H1 (cell line): ENCODE results near the gene ABL1.

Source experiments
- BCL11A ChIP-seq, 2 experiments: IDR thresholded peaks; one replicate each; pipeline ENCODE4 v1.6.1; 2011; ENCODE audit warnings: low read depth in 2 of 2, low read length in 2 of 2, mild to moderate bottlenecking in 2 of 2
- CEBPB ChIP-seq: IDR thresholded peaks from 2 replicates; pipeline ENCODE4 v1.6.1; 2012; ENCODE audit warnings: low read depth, low read length
- GTF2F1 ChIP-seq: IDR thresholded peaks from 2 replicates; pipeline ENCODE4 v1.6.1; 2012; ENCODE audit warnings: low read depth, low read length, improper control_type of control experiment, borderline replicate concordance
- NANOG ChIP-seq: IDR thresholded peaks from 2 replicates; pipeline ENCODE4 v1.6.1; 2011; ENCODE audit warnings: low read length, low read depth, mild to moderate bottlenecking, inconsistent platforms; ENCODE audit not compliant: insufficient read depth, poor library complexity, severe bottlenecking
- POLR2A ChIP-seq, 2 experiments: IDR thresholded peaks; 1 replicate in 1 of 2; 2 replicates in 1 of 2; pipeline ENCODE4 v1.6.1; 2011; ENCODE audit warnings: low read depth in 2 of 2, low read length in 2 of 2, mild to moderate bottlenecking in 2 of 2; ENCODE audit errors: control extremely low read depth in 1 of 2
- SIN3A ChIP-seq, 2 experiments: IDR thresholded peaks in 1 of 2; conservative IDR thresholded peaks in 1 of 2; 2 replicates each; pipeline ENCODE4 v1.6.1; 2011 to 2012; ENCODE audit warnings: low read length in 2 of 2, improper control_type of control experiment in 1 of 2, low read depth in 1 of 2, mild to moderate bottlenecking in 1 of 2
- TAF1 ChIP-seq: IDR thresholded peaks from 2 replicates; pipeline ENCODE4 v1.6.1; 2011; ENCODE audit warnings: mild to moderate bottlenecking, low read depth, low read length
- TBP ChIP-seq: IDR thresholded peaks from 2 replicates; pipeline ENCODE4 v1.6.1; 2011; ENCODE audit warnings: low read depth, low read length, improper control_type of control experiment
- YY1 ChIP-seq: IDR thresholded peaks from 2 replicates; pipeline ENCODE4 v1.6.1; 2011; ENCODE audit warnings: low read depth, mild to moderate bottlenecking, low read length
- TF ChIP-seq, protein P1 (sequence below), 3 experiments: IDR thresholded peaks; 1 replicate in 2 of 3; 2 replicates in 1 of 3; pipeline versions ENCODE4 v1.5.1 to v1.6.1; 2011; ENCODE audit warnings: low read length in 3 of 3, mild to moderate bottlenecking in 3 of 3, inconsistent platforms in 2 of 3, low read depth in 1 of 3, moderate library complexity in 1 of 3; ENCODE audit not compliant: insufficient read depth in 1 of 3; ENCODE audit errors: control extremely low read depth in 1 of 3

DNA sequence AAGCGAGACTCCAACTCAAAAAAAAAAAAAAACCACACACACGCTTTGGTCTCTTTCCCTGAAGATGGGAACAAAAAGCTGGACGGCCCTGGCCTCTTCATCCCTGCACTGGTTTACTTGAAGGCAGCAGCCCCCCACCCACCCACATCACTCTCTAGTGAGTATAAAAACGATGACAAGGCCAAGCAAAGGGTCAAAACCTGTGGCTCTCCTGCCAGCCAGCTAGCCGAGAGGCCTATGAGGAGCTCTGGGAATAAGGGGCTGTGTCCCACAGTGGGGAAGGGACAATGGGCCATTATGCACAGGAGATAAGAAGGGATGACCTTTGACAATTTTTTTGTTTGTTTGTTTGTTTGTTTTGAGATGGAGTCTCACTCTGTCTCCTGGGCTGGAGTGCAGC, 48.4 kb downstream of the ABL1 start:
- TF ChIP-seq POLR2A (IDR thresholded peaks at IDR 0.05; ENCODE audit: control extremely low read depth in 1 of 2, low read depth in 2 of 2, low read length in 2 of 2) (no peak), BCL11A (IDR thresholded peaks at IDR 0.05; ENCODE audit: low read depth in 2 of 2, low read length in 2 of 2) (no peak), NANOG (no peak), SIN3A (conservative IDR thresholded peaks at IDR 0.05 in 1 of 2, IDR thresholded peaks at IDR 0.05 in 1 of 2; ENCODE audit: low read depth in 1 of 2, low read length in 2 of 2) (no peak), TAF1 (no peak), YY1 (no peak), TBP (no peak), CEBPB (no peak), GTF2F1 (no peak)
- TF ChIP-seq, protein P1, sequence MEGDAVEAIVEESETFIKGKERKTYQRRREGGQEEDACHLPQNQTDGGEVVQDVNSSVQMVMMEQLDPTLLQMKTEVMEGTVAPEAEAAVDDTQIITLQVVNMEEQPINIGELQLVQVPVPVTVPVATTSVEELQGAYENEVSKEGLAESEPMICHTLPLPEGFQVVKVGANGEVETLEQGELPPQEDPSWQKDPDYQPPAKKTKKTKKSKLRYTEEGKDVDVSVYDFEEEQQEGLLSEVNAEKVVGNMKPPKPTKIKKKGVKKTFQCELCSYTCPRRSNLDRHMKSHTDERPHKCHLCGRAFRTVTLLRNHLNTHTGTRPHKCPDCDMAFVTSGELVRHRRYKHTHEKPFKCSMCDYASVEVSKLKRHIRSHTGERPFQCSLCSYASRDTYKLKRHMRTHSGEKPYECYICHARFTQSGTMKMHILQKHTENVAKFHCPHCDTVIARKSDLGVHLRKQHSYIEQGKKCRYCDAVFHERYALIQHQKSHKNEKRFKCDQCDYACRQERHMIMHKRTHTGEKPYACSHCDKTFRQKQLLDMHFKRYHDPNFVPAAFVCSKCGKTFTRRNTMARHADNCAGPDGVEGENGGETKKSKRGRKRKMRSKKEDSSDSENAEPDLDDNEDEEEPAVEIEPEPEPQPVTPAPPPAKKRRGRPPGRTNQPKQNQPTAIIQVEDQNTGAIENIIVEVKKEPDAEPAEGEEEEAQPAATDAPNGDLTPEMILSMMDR (IDR thresholded peaks at IDR 0.05; ENCODE audit: control extremely low read depth in 1 of 3, insufficient read depth in 1 of 3, low read depth in 1 of 3, low read length in 3 of 3), result no peak
